ENCODE results near the gene C9orf50. TPM values are rescaled to one million over a fixed set of nuclear protein-coding genes. Genes with fewer than 3 reads are reported as not detected.

C9orf50 gene
- total and polyA plus RNA-seq, 2 donors (not counting 3 experiments of a cell fraction or from before 2014, with no cell fraction given): not detected

- ChIA-PET CTCF (interaction anchor here (0.8 kb wide), 1 partner anchor 9 kb away, joined by 4 read pairs; no protein-coding TSS in a partner anchor), POLR2A (no interaction called here)
- H3K36me3 ChIP-seq (ENCODE audit: control insufficient read depth in 2 of 2, extremely low read depth in 1 of 2, insufficient read depth in 2 of 2, low read length in 2 of 2): peaks cover 14 to 37% of the 10 kb centered on the region in 2 experiments
- no peaks in the 10 kb centered on the region for H3K9me1 ChIP-seq (replicated peaks; ENCODE audit: control insufficient read depth, extremely low read depth, insufficient read depth, low read length)
- dilution Hi-C loops (cut with MboI; ENCODE audit: extremely low pct_ligation_motif_present, low sequenced_read_pairs) (no loop called here), intact Hi-C loops (cut with micrococcal nuclease) (no loop called here)
- H3K9ac ChIP-seq (replicated peaks; ENCODE audit: extremely low read depth, insufficient read depth, low read length): no peak overlapping the region
- FAIRE-seq: no peak
- no peak for TF ChIP-seq POLR2AphosphoS5 (IDR thresholded peaks at IDR 0.05; ENCODE audit: insufficient read depth, low read depth, low read length)
- no peak for TF ChIP-seq MAX (IDR thresholded peaks at IDR 0.05; ENCODE audit: insufficient read depth, insufficient read length)
- TF ChIP-seq EZH2 (IDR thresholded peaks at IDR 0.05; ENCODE audit: borderline replicate concordance, low read depth, low read length, severe bottlenecking): no peak
- TF ChIP-seq MYC (IDR thresholded peaks at IDR 0.05; ENCODE audit: low read depth, low read length): no peak
- no peak for TF ChIP-seq JUN (IDR thresholded peaks at IDR 0.05; ENCODE audit: borderline replicate concordance, insufficient read depth, insufficient read length, low read depth)
- TF ChIP-seq CTCF (IDR thresholded peaks at IDR 0.05; ENCODE audit: extremely low read depth in 1 of 2, insufficient read depth in 1 of 2, low read depth in 1 of 2, low read length in 2 of 2): no peak
- TF ChIP-seq GATA2 (IDR thresholded peaks at IDR 0.05; ENCODE audit: insufficient read depth, insufficient read length, low read depth, low read length): no peak
- no peak for TF ChIP-seq FOS (IDR thresholded peaks at IDR 0.05; ENCODE audit: borderline replicate concordance, insufficient read depth, low read length)
- TF ChIP-seq POLR2A (IDR thresholded peaks at IDR 0.05; ENCODE audit: low read depth, low read length): no peak
- H3K27ac ChIP-seq (ENCODE audit: insufficient read depth, low read depth, low read length): no peak overlapping the region
- H3K4me1 ChIP-seq (ENCODE audit: control insufficient read depth, extremely low read depth, insufficient read depth, low read length): no peaks in the 10 kb centered on the region
- no peaks in the 10 kb centered on the region for H3K9me3 ChIP-seq (replicated peaks; ENCODE audit: control insufficient read depth, insufficient read depth, low read length)
- BruUV-seq (replicated peaks): no TSS peak
- H2AFZ ChIP-seq (ENCODE audit: low read depth, low read length): no peak overlapping the region
- no peak for DNase-seq (ENCODE audit: low read depth, low spot score)
- no peak overlapping the region for H3K4me2 ChIP-seq (ENCODE audit: insufficient read depth, low read length)
- no peaks in the 10 kb centered on the region for H3K27me3 ChIP-seq (ENCODE audit: control insufficient read depth in 2 of 2, insufficient read depth in 2 of 2, low read length in 2 of 2)
- no peaks in the 10 kb centered on the region for H4K20me1 ChIP-seq (replicated peaks; ENCODE audit: control insufficient read depth, extremely low read depth, insufficient read depth, low read length)
- H3K79me2 ChIP-seq (ENCODE audit: control insufficient read depth, insufficient read depth, low read length): peaks cover 58% of the 10 kb centered on the region
- no peak overlapping the region for H3K4me3 ChIP-seq (replicated peaks in 1 of 3; ENCODE audit: insufficient read depth in 1 of 3, low read depth in 1 of 3, low read length in 3 of 3)
Measured at GRCh38 chr9:129633207-129633606, 12.3 kb upstream of the C9orf50 start.
